DOHH2 (cell line): Measurements from ENCODE around the gene LRRC74B.
"Not testable (repeated sequence)": the region's sequence is repeated elsewhere in the genome, so short reads cannot be mapped to it uniquely, and the experiment has no call there.

Source experiments
- H3F3A ChIP-seq: fragments of 200-600 bp; sonication (generic), shearing (Covaris generic); 2 replicates; pipeline ENCODE4 v1.6.0; 2016; ENCODE audit warnings: antibody characterized with exemption, mild to moderate bottlenecking; ENCODE audit not compliant: control insufficient read depth, insufficient read depth
- H3K27ac ChIP-seq: fragments of 200-600 bp; sonication (generic); 2 replicates; pipeline ENCODE4 v1.5.1; 2014; ENCODE audit warnings: low read depth, mild to moderate bottlenecking, low read length, moderate library complexity
- H3K27me3 ChIP-seq: fragments of 200-600 bp; sonication (generic); 2 replicates; pipeline ENCODE4 v1.6.1; 2014; ENCODE audit warnings: mild to moderate bottlenecking, low read length, mixed read lengths; ENCODE audit not compliant: control insufficient read depth
- H3K36me3 ChIP-seq: fragments of 200-600 bp; sonication (generic); 2 replicates; pipeline ENCODE4 v1.6.1; 2014; ENCODE audit warnings: mild to moderate bottlenecking, low read length, moderate library complexity, mixed read lengths; ENCODE audit not compliant: control insufficient read depth
- H3K4me1 ChIP-seq: fragments of 200-600 bp; sonication (generic); 2 replicates; pipeline ENCODE4 v1.6.1; 2014; ENCODE audit warnings: mild to moderate bottlenecking, low read length, mixed read lengths; ENCODE audit not compliant: control insufficient read depth
- H3K4me2 ChIP-seq: fragments of 200-600 bp; sonication (generic); 2 replicates; pipeline ENCODE4 v1.6.0; 2014; ENCODE audit warnings: mild to moderate bottlenecking, low read length, moderate library complexity
- H3K4me3 ChIP-seq: fragments of 200-600 bp; sonication (generic); 2 replicates; pipeline ENCODE4 v1.5.1; 2014; ENCODE audit warnings: mild to moderate bottlenecking, low read length, mixed read lengths
- H3K79me2 ChIP-seq: fragments of 200-600 bp; sonication (generic); 2 replicates; pipeline ENCODE4 v1.6.1; 2014; ENCODE audit warnings: mild to moderate bottlenecking, low read length, mixed read lengths; ENCODE audit not compliant: control insufficient read depth
- H3K9me2 ChIP-seq: fragments of 200-600 bp; sonication (generic); replicated peaks from 2 replicates; pipeline ENCODE4 v1.6.1; 2014; ENCODE audit warnings: mild to moderate bottlenecking, low read length, mixed read lengths; ENCODE audit not compliant: control insufficient read depth
- H3K9me3 ChIP-seq: fragments of 200-600 bp; sonication (generic); 2 replicates; pipeline ENCODE4 v1.6.1; 2014; ENCODE audit warnings: antibody characterized with exemption, low read length, mixed read lengths; ENCODE audit not compliant: control insufficient read depth, insufficient read depth
- H4K20me1 ChIP-seq: fragments of 200-600 bp; sonication (generic); 2 replicates; pipeline ENCODE4 v1.6.0; 2014; ENCODE audit warnings: low read depth, mild to moderate bottlenecking, antibody characterized with exemption, low read length, moderate library complexity; ENCODE audit not compliant: control insufficient read depth, insufficient read depth
- CTCF ChIP-seq: fragments of 200-600 bp; sonication (generic); IDR thresholded peaks from one replicate; pipeline ENCODE4 v1.5.1; 2014; ENCODE audit warnings: antibody characterized with exemption, mild to moderate bottlenecking, low read depth, low read length; ENCODE audit not compliant: poor library complexity, severe bottlenecking
- EZH2phosphoT487 ChIP-seq: fragments of 200-600 bp; sonication (generic); IDR thresholded peaks from 2 replicates; pipeline ENCODE4 v1.6.1; 2017; ENCODE audit warnings: borderline replicate concordance, mild to moderate bottlenecking, antibody characterized with exemption, low read length, moderate library complexity, mixed read lengths

The LRRC74B gene

GRCh38 chr22:21092797-21093554, 47.2 kb downstream of the LRRC74B start:
- H3K4me2 ChIP-seq: no peak overlapping the region
- 0 out of 2 replicates have a peak, but pooled peaks cover 3% of the 10 kb centered on the region for H3K27me3 ChIP-seq
- no peaks in the 10 kb centered on the region for H3F3A ChIP-seq
- no peaks in the 10 kb centered on the region for H4K20me1 ChIP-seq
- no peak overlapping the region for H3K4me3 ChIP-seq
- H3K4me1 ChIP-seq: no peaks in the 10 kb centered on the region
- H3K9me2 ChIP-seq: no peaks in the 10 kb centered on the region
- no peaks in the 10 kb centered on the region for H3K9me3 ChIP-seq
- TF ChIP-seq EZH2phosphoT487: no peak
- no peak for TF ChIP-seq CTCF
- H3K36me3 ChIP-seq: no peaks in the 10 kb centered on the region
- H3K27ac ChIP-seq: no peak overlapping the region
- H3K79me2 ChIP-seq: no peaks in the 10 kb centered on the region

GRCh38 chr22:21093555-21094137, 47.9 kb downstream of the LRRC74B start:
- not testable (repeated sequence) for H3K4me2 ChIP-seq, H3K27ac ChIP-seq, H3K4me3 ChIP-seq, H3F3A ChIP-seq, H3K4me1 ChIP-seq, H3K36me3 ChIP-seq, H3K79me2 ChIP-seq, H3K9me2 ChIP-seq, H4K20me1 ChIP-seq, H3K27me3 ChIP-seq, H3K9me3 ChIP-seq

- TF ChIP-seq CTCF (no peak), EZH2phosphoT487 (no peak)
- H4K20me1 ChIP-seq: no peaks in the 10 kb centered on the region
- no peaks in the 10 kb centered on the region for H3K9me2 ChIP-seq
- no peak overlapping the region for H3K27ac ChIP-seq
- no peak overlapping the region for H3K4me2 ChIP-seq
- peaks cover 6% of the 10 kb centered on the region; the same call in 1 of the 2 replicates for H3K27me3 ChIP-seq
- no peaks in the 10 kb centered on the region for H3K79me2 ChIP-seq
- no peak overlapping the region for H3K4me3 ChIP-seq
- no peaks in the 10 kb centered on the region for H3K36me3 ChIP-seq
- H3K9me3 ChIP-seq: no peaks in the 10 kb centered on the region
- no peaks in the 10 kb centered on the region for H3K4me1 ChIP-seq
- H3F3A ChIP-seq: no peaks in the 10 kb centered on the region
Measured at GRCh38 chr22:21094911-21095772, 49.4 kb downstream of the LRRC74B start.
